OCI-LY1 (cell line): Measurements from ENCODE around the gene ADAMTS12.

Experiments
- H2AFZ ChIP-seq: fragments of 200-600 bp; sonication (generic), shearing (Covaris generic); 2 replicates; pipeline ENCODE4 v1.6.0; 2014; ENCODE audit warnings: antibody characterized with exemption, mild to moderate bottlenecking, low read length
- H3F3A ChIP-seq: fragments of 200-600 bp; sonication (generic), shearing (Covaris generic); 2 replicates; pipeline ENCODE4 v1.6.0; 2014; ENCODE audit warnings: mild to moderate bottlenecking, antibody characterized with exemption, low read length, moderate library complexity; ENCODE audit not compliant: insufficient read depth
- H3K27ac ChIP-seq: fragments of 200-600 bp; sonication (generic); 2 replicates; pipeline ENCODE4 v1.5.1; 2014; ENCODE audit warnings: low read length, mixed run types, mild to moderate bottlenecking, low read depth; ENCODE audit not compliant: poor library complexity, severe bottlenecking
- H3K27me3 ChIP-seq: fragments of 200-600 bp; sonication (generic); 2 replicates; pipeline ENCODE4 v1.6.0; 2014; ENCODE audit warnings: antibody characterized with exemption, mild to moderate bottlenecking, low read length, moderate library complexity; ENCODE audit not compliant: insufficient read depth
- H3K36me3 ChIP-seq: fragments of 200-600 bp; sonication (generic); 2 replicates; pipeline ENCODE4 v1.6.1; 2014; ENCODE audit warnings: mild to moderate bottlenecking, antibody characterized with exemption, low read length, moderate library complexity, mixed read lengths; ENCODE audit not compliant: insufficient read depth
- H3K4me1 ChIP-seq: fragments of 200-600 bp; sonication (generic); 2 replicates; pipeline ENCODE4 v1.5.1; 2014; ENCODE audit warnings: mild to moderate bottlenecking, low read length, moderate library complexity; ENCODE audit not compliant: insufficient read depth, severe bottlenecking
- H3K4me2 ChIP-seq: fragments of 200-600 bp; sonication (generic), shearing (Covaris generic); 2 replicates; pipeline ENCODE4 v1.6.1; 2014; ENCODE audit warnings: low read length
- H3K4me3 ChIP-seq: fragments of 200-600 bp; sonication (generic); 2 replicates; pipeline ENCODE4 v1.5.1; 2014; ENCODE audit warnings: low read length, low read depth, mild to moderate bottlenecking, mixed read lengths; ENCODE audit not compliant: poor library complexity, severe bottlenecking
- H3K79me2 ChIP-seq: fragments of 200-600 bp; shearing (Covaris generic); 2 replicates; pipeline ENCODE4 v1.6.1; 2016; ENCODE audit warnings: mixed run types, low read length, mixed read lengths; ENCODE audit not compliant: insufficient read depth
- H3K9ac ChIP-seq: fragments of 200-600 bp; sonication (generic), shearing (Covaris generic); 2 replicates; pipeline ENCODE4 v1.6.1; 2014; ENCODE audit warnings: mild to moderate bottlenecking, low read length, mixed read lengths
- H3K9me2 ChIP-seq: fragments of 200-600 bp; sonication (generic), shearing (Covaris generic); 2 replicates; pipeline ENCODE4 v1.6.1; 2014; ENCODE audit warnings: low read depth, mild to moderate bottlenecking, low read length, mixed read lengths
- H3K9me3 ChIP-seq: fragments of 200-600 bp; shearing (Covaris generic); 2 replicates; pipeline ENCODE4 v1.6.1; 2014; ENCODE audit warnings: low read length, mixed read lengths
- H4K20me1 ChIP-seq: fragments of 200-600 bp; sonication (generic), shearing (Covaris generic); 2 replicates; pipeline ENCODE4 v1.6.0; 2016; ENCODE audit warnings: mild to moderate bottlenecking, low read length; ENCODE audit not compliant: insufficient read depth
- CTCF ChIP-seq: fragments of 200-600 bp; sonication (generic), shearing (Covaris generic); IDR thresholded peaks from 2 replicates; pipeline ENCODE4 v1.5.1; 2017; ENCODE audit warnings: mild to moderate bottlenecking, antibody characterized with exemption, low read length, moderate library complexity, mixed read lengths
- EZH2 ChIP-seq: fragments of 200-600 bp; sonication (generic), shearing (Covaris generic); IDR thresholded peaks from 2 replicates; pipeline ENCODE4 v1.8.0; 2017; ENCODE audit warnings: borderline replicate concordance, mixed run types, mild to moderate bottlenecking, antibody characterized with exemption, low read length, moderate library complexity, mixed read lengths

Gene ADAMTS12

GRCh38 chr5:33479311-33479710, 412.5 kb downstream of the ADAMTS12 start:
- H3K9me2 ChIP-seq = no peaks in the 10 kb centered on the region
- no peaks in the 10 kb centered on the region for H3K9me3 ChIP-seq
- H2AFZ ChIP-seq = no peak overlapping the region
- no peak overlapping the region for H3K4me2 ChIP-seq
- no peak overlapping the region for H3K27ac ChIP-seq
- no peaks in the 10 kb centered on the region for H3K27me3 ChIP-seq
- H3K9ac ChIP-seq = no peak overlapping the region
- no peaks in the 10 kb centered on the region for H3K79me2 ChIP-seq
- H3K4me3 ChIP-seq = no peak overlapping the region
- no peaks in the 10 kb centered on the region for H3K4me1 ChIP-seq
- no peaks in the 10 kb centered on the region for H3F3A ChIP-seq
- TF ChIP-seq CTCF (no peak), EZH2 (no peak)
- no peaks in the 10 kb centered on the region for H4K20me1 ChIP-seq
- 0 out of 2 replicates have a peak, but pooled peaks cover under 1% of the 10 kb centered on the region for H3K36me3 ChIP-seq

GRCh38 chr5:33477816-33478215, 414.0 kb downstream of the ADAMTS12 start:
- no peak overlapping the region for H3K9ac ChIP-seq
- TF ChIP-seq CTCF = no peak
- no peak for TF ChIP-seq EZH2
- no peak overlapping the region for H2AFZ ChIP-seq
- no peaks in the 10 kb centered on the region for H3K4me1 ChIP-seq
- H3K4me3 ChIP-seq = no peak overlapping the region
- no peak overlapping the region for H3K27ac ChIP-seq
- no peaks in the 10 kb centered on the region for H3F3A ChIP-seq
- no peaks in the 10 kb centered on the region for H4K20me1 ChIP-seq
- H3K36me3 ChIP-seq = peaks cover 8% of the 10 kb centered on the region; the same call in 1 of the 2 replicates
- no peaks in the 10 kb centered on the region for H3K9me2 ChIP-seq
- H3K9me3 ChIP-seq = no peaks in the 10 kb centered on the region
- no peaks in the 10 kb centered on the region for H3K27me3 ChIP-seq
- no peaks in the 10 kb centered on the region for H3K79me2 ChIP-seq
- H3K4me2 ChIP-seq = no peak overlapping the region

DNA sequence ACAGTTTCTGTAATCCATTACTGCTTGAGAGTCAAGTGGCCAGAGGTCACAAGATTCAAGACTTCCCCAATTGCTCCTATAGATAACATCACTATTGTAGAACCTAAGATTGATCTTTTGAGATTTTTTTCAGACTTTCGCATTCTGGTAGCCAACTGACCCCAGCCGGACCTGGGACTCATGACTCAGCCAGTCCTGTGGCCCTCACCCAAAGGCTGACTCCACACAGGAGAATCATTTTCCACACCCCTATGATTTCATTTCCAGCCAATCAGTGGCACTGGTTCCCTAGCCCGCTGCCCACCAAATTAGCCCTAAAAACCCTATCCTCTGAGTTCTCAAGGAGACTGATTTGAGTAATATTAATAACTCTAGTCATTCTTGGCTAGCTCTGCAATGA, 414.8 kb downstream of the ADAMTS12 start:
- TF ChIP-seq CTCF (no peak), EZH2 (no peak)

More for the DNA sequence above, 414.8 kb downstream of the ADAMTS12 start:
- no peak overlapping the region for H3K9ac ChIP-seq
- H4K20me1 ChIP-seq = no peaks in the 10 kb centered on the region
- H3K4me3 ChIP-seq = no peak overlapping the region
- H3K9me2 ChIP-seq = no peaks in the 10 kb centered on the region
- H3K4me1 ChIP-seq = no peaks in the 10 kb centered on the region
- H2AFZ ChIP-seq = no peak overlapping the region
- no peaks in the 10 kb centered on the region for H3F3A ChIP-seq
- no peaks in the 10 kb centered on the region for H3K9me3 ChIP-seq
- H3K79me2 ChIP-seq = no peaks in the 10 kb centered on the region
- H3K27me3 ChIP-seq = no peaks in the 10 kb centered on the region
- no peak overlapping the region for H3K27ac ChIP-seq
- H3K4me2 ChIP-seq = no peak overlapping the region
- peaks cover 8% of the 10 kb centered on the region; the same call in 1 of the 2 replicates for H3K36me3 ChIP-seq
